ENCODE results near the gene GSE1. TPM values are rescaled to one million over a fixed set of nuclear protein-coding genes. Genes with fewer than 3 reads are reported as not detected.
A peak's percentile ranks its signal among the peaks of the same experiment; 100 is the strongest.

Gene GSE1
- total RNA-seq, 4 donors from 2014 or later = 45.1 to 89.3 (median 71.3) TPM

DNA sequence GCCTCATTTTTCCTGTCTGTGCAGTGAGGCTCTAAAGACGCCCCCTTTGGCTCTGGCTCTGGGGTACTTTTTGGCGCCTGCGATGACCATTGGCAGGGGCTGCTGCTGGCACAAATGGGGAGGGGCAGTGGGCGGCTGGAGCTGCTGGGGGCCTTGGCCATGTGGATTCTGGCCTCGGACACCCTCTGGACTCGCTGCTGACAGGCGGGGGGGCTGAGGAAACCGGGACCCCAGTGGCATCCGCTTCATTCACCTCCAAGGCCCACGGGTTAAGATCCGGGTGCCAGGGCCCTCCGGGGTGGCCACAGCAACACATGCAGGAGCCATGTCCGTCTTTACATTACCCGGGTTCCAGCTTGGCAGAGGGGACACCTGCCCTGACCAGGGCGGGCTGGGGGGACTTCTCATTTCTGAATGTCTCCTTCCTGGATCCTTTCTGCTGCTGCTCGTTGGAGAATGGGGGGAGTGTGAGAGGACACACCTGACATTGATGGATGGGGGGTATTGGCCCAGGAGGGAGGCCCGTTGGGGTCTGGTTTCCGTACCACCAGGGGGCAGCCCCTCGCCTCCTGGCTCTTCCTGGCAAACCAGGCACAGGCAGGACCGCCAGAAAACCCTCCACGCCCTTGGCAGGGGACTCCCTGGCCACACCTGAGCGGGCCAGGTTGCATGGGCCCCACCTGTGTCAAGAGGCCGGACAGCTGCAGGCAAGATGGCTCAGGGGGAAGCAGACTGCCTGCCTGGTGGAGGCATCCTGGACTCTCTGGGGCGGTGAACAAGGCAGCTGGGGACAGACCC, 21.8 kb downstream of the GSE1 start:
- intact Hi-C loops (cut with DNase I; ENCODE audit: low total_unique reads) (no loop called here), in situ Hi-C loops (cut with MboI; ENCODE audit: low sequenced_read_pairs in 4 of 4) (no loop called here)
- peaks cover 11 to 35% of the 10 kb centered on the region in 2 donors for H3K4me1 ChIP-seq

DNA sequence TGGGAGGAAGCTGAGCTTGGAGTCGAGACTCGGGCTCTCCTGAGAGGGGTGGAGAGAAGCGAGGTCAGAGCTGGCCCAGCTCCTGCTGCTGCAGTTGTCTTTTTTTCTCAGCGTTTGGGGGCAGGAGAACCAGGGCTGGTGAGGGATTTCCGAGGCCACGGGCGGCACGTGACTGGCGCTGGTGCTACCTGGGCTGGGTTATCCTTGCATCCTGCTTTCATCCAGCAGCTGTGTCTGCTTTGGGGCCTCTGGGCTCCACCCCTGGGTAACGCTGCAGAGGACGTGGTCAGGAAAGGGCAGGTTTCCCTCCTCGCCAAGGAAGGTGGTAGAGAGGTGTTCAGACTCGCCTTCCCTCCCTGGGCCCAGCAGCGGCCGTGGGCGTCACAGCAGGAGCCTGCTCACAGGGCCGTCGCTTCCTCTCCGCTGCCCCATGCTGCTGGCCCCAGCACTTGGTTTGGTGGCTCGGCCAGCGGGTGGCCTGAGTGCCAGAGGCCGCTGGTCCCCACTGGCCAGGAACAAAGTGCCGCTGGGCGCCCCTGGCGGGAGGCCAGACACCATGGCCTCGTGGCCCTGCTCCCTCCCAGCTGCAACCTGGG, 22.5 kb downstream of the GSE1 start:
- in situ Hi-C loops (cut with MboI; ENCODE audit: low sequenced_read_pairs in 4 of 4) (no loop called here), intact Hi-C loops (cut with DNase I; ENCODE audit: low total_unique reads) (no loop called here)
- ATAC-seq (no peak), DNase-seq (no peak)
- Histone ChIP-seq H3K27me3 (no peaks in the 10 kb centered on the region), H3K27ac (no peak overlapping the region), H3K4me1 (peaks cover 18 to 41% of the 10 kb centered on the region in 2 donors), H3K36me3 (no peaks in the 10 kb centered on the region), H3K4me3 (no peak overlapping the region), H3K9me3 (no peaks in the 10 kb centered on the region)
- TF ChIP-seq POLR2A (IDR thresholded peaks at IDR 0.05) (no peak), CTCF (IDR thresholded peaks at IDR 0.05 in 4 of 5, conservative IDR thresholded peaks at IDR 0.05 in 1 of 5) (no peak)

More for the DNA sequence above, 21.8 kb downstream of the GSE1 start:
- DNase-seq = no peak
- Histone ChIP-seq H3K27me3 (no peaks in the 10 kb centered on the region), H3K36me3 (no peaks in the 10 kb centered on the region), H3K4me3 (no peak overlapping the region), H3K9me3 (no peaks in the 10 kb centered on the region), H3K27ac (no peak overlapping the region)
- ATAC-seq = no peak
- TF ChIP-seq CTCF (IDR thresholded peaks at IDR 0.05 in 4 of 5, conservative IDR thresholded peaks at IDR 0.05 in 1 of 5) (peak in 1 of 5 experiments; percentile 14), POLR2A (IDR thresholded peaks at IDR 0.05) (no peak)

GRCh38 chr16:85636234-85636812, 23.2 kb downstream of the GSE1 start:
- Histone ChIP-seq H3K27ac (no peak overlapping the region), H3K4me3 (no peak overlapping the region), H3K27me3 (no peaks in the 10 kb centered on the region), H3K9me3 (no peaks in the 10 kb centered on the region), H3K4me1 (peaks cover 24 to 41% of the 10 kb centered on the region in 2 donors), H3K36me3 (no peaks in the 10 kb centered on the region)
- in situ Hi-C loops (cut with MboI; ENCODE audit: low sequenced_read_pairs in 4 of 4) (no loop called here), intact Hi-C loops (cut with DNase I; ENCODE audit: low total_unique reads) (no loop called here)
- no peak for DNase-seq
- no peak for TF ChIP-seq POLR2A (IDR thresholded peaks at IDR 0.05)
- no peak for TF ChIP-seq CTCF (IDR thresholded peaks at IDR 0.05 in 4 of 5, conservative IDR thresholded peaks at IDR 0.05 in 1 of 5)
- ATAC-seq = no peak

GRCh38 chr16:85637061-85637807, 24.1 kb downstream of the GSE1 start:
- intact Hi-C loops (cut with DNase I; ENCODE audit: low total_unique reads) = no loop called here
- H3K9me3 ChIP-seq = no peaks in the 10 kb centered on the region
- no peak for TF ChIP-seq POLR2A (IDR thresholded peaks at IDR 0.05)
- TF ChIP-seq CTCF (IDR thresholded peaks at IDR 0.05 in 4 of 5, conservative IDR thresholded peaks at IDR 0.05 in 1 of 5) = no peak
- ATAC-seq (no peak), DNase-seq (no peak)
- H3K4me3 ChIP-seq = no peak overlapping the region
- H3K36me3 ChIP-seq = no peaks in the 10 kb centered on the region
- peaks cover 29 to 38% of the 10 kb centered on the region in 2 donors for H3K4me1 ChIP-seq
- H3K27me3 ChIP-seq = no peaks in the 10 kb centered on the region
- in situ Hi-C loops (cut with MboI; ENCODE audit: low sequenced_read_pairs in 4 of 4) = no loop called here
- no peak overlapping the region for H3K27ac ChIP-seq

All from gastrocnemius medialis (tissue), 4 donors.